CD14-positive monocyte (primary cell): Measurements from ENCODE around the gene SUPT4H1. TPM values are rescaled to one million over a fixed set of nuclear protein-coding genes. Genes with fewer than 3 reads are reported as not detected.

ENCODE experiments used
- DNase-seq, 3 donors: peaks; one replicate each; pipeline ENCODE4 v3.0.0-alpha.2; 2011 to 2022
- H2AFZ ChIP-seq: 2 replicates; pipeline ENCODE4 v1.6.0; 2012; ENCODE audit warnings: mild to moderate bottlenecking, low read depth, low read length, inconsistent platforms; ENCODE audit not compliant: insufficient read depth, poor library complexity, severe bottlenecking
- H3K27ac ChIP-seq, 2 donors: 1 replicate in 1 of 2; 2 replicates in 1 of 2; pipeline ENCODE4 v1.5.1; 2012 to 2013; ENCODE audit warnings: low read length in 2 of 2, control low read depth in 1 of 2, inconsistent platforms in 1 of 2, low read depth in 1 of 2, mild to moderate bottlenecking in 1 of 2
- H3K27me3 ChIP-seq, 2 donors: one replicate each; pipeline versions ENCODE4 v1.6.0 to v1.6.1; 2011 to 2013; ENCODE audit warnings: low read length in 2 of 2; ENCODE audit not compliant: control insufficient read depth in 2 of 2, insufficient read depth in 2 of 2
- H3K36me3 ChIP-seq, 2 donors: replicated peaks in 1 of 2; 1 replicate in 1 of 2; 2 replicates in 1 of 2; pipeline versions ENCODE4 v1.5.1 to v1.6.1; 2012 to 2013; ENCODE audit warnings: low read length in 2 of 2, control low read depth in 1 of 2, inconsistent platforms in 1 of 2, mild to moderate bottlenecking in 1 of 2; ENCODE audit not compliant: insufficient read depth in 2 of 2, control insufficient read depth in 1 of 2
- H3K4me1 ChIP-seq, 2 donors: 1 replicate in 1 of 2; 2 replicates in 1 of 2; pipeline versions ENCODE4 v1.5.1 to v1.6.1; 2012 to 2013; ENCODE audit warnings: low read length in 2 of 2, control low read depth in 1 of 2, inconsistent platforms in 1 of 2, mild to moderate bottlenecking in 1 of 2, moderate library complexity in 1 of 2; ENCODE audit not compliant: insufficient read depth in 2 of 2, control insufficient read depth in 1 of 2
- H3K4me2 ChIP-seq: replicated peaks from 2 replicates; pipeline ENCODE3; 2012; ENCODE audit warnings: low read length, moderate library complexity, mild to moderate bottlenecking; ENCODE audit not compliant: poor library complexity, severe bottlenecking; ENCODE audit errors: extremely low read depth
- H3K4me3 ChIP-seq, 3 experiments: fragments of 200-600 bp in 1 of 3; sonication (generic) in 1 of 3; replicated peaks in 1 of 3; 1 replicate in 2 of 3; 2 replicates in 1 of 3; pipeline ENCODE4 v1.5.1; 2011 to 2013; ENCODE audit warnings: low read length in 3 of 3, mild to moderate bottlenecking in 3 of 3, control low read depth in 2 of 3, low read depth in 2 of 3, inconsistent platforms in 1 of 3, moderate library complexity in 1 of 3
- H3K79me2 ChIP-seq: 2 replicates; pipeline ENCODE4 v1.6.0; 2012; ENCODE audit warnings: mild to moderate bottlenecking, control low read depth, inconsistent platforms, low read length, moderate library complexity; ENCODE audit not compliant: insufficient read depth
- H3K9ac ChIP-seq: 2 replicates; pipeline ENCODE4 v1.6.0; 2017; ENCODE audit warnings: low read length, mild to moderate bottlenecking; ENCODE audit not compliant: insufficient read depth, poor library complexity, severe bottlenecking
- H3K9me3 ChIP-seq, 2 donors: replicated peaks in 1 of 2; 1 replicate in 1 of 2; 2 replicates in 1 of 2; pipeline versions ENCODE4 v1.5.1 to v1.6.1; 2012 to 2013; ENCODE audit warnings: low read length in 2 of 2, control low read depth in 1 of 2; ENCODE audit not compliant: control insufficient read depth in 1 of 2, insufficient read depth in 1 of 2
- H4K20me1 ChIP-seq: 2 replicates; pipeline ENCODE4 v1.6.0; 2012; ENCODE audit warnings: mild to moderate bottlenecking, low read length, control low read depth, moderate library complexity; ENCODE audit not compliant: insufficient read depth
- H3K27ac Mint-ChIP-seq, 7 donors: one replicate each; pipeline ENCODE4 v1.8.0; 2020; ENCODE audit warnings: mild to moderate bottlenecking in 7 of 7, mixed read lengths in 7 of 7, moderate library complexity in 6 of 7, inconsistent platforms in 2 of 7
- H3K27me3 Mint-ChIP-seq, 3 donors: one replicate each; pipeline ENCODE4 v1.8.0; 2021 to 2022; ENCODE audit warnings: low read depth in 3 of 3, mild to moderate bottlenecking in 3 of 3, mixed read lengths in 3 of 3, moderate library complexity in 3 of 3, inconsistent platforms in 1 of 3
- H3K36me3 Mint-ChIP-seq, 2 donors: one replicate each; pipeline ENCODE4 v1.8.0; 2020; ENCODE audit warnings: mixed read lengths in 2 of 2, inconsistent platforms in 1 of 2, mild to moderate bottlenecking in 1 of 2
- H3K4me1 Mint-ChIP-seq: one replicate; pipeline ENCODE4 v1.8.0; 2020; ENCODE audit warnings: mild to moderate bottlenecking, mixed read lengths
- H3K4me3 Mint-ChIP-seq, 2 donors: one replicate each; pipeline ENCODE4 v1.8.0; 2020; ENCODE audit warnings: mild to moderate bottlenecking in 2 of 2, mixed read lengths in 2 of 2, moderate library complexity in 1 of 2
- H3K9me3 Mint-ChIP-seq, 7 donors: one replicate each; pipeline ENCODE4 v1.8.0; 2020 to 2022; ENCODE audit warnings: mixed read lengths in 7 of 7, mild to moderate bottlenecking in 6 of 7, moderate library complexity in 6 of 7, inconsistent platforms in 2 of 7
- WGBS: methylation state at CpG from one replicate; pipeline ENCODE4 v1.1.5; 2013; ENCODE audit warnings: missing lambda C conversion rate; ENCODE audit not compliant: insufficient coverage; 5-methylcytosine and 5-hydroxymethylcytosine counted together
- intact Hi-C, 2 donors: fragments of 100-400 bp; cut with micrococcal nuclease; formaldehyde crosslinking; loops; one replicate each; pipeline versions ENCODE4 v1.15.0 to v1.15.1; 2023
- polyA plus RNA-seq, 3 donors: library from polyadenylated mRNA; depleted of rRNA in 1 of 3; unstranded in 2 of 3; stranded (reverse) in 1 of 3; fragments of 300-500 nt in 2 of 3; fragments of >200 nt in 1 of 3; fragmentation: Illumina TruSeq in 2 of 3; gene quantifications; 1 replicate in 2 of 3; 2 replicates in 1 of 3; pipeline ENCODE4 v1.2.3, GENCODE V29; 2012 to 2021
- TF ChIP-seq, protein P1 (sequence below): fragments of 200-600 bp; IDR thresholded peaks from one replicate; pipeline ENCODE4 v1.8.0; 2022; ENCODE audit warnings: antibody characterized with exemption, mild to moderate bottlenecking

SUPT4H1 gene
- polyA plus RNA-seq, 3 donors: 144 to 251 (median 241) TPM

- Histone ChIP-seq H3K27me3 (no peaks in the 10 kb centered on the region), H3K9me3 (no peaks in the 10 kb centered on the region), H3K79me2 (no peaks in the 10 kb centered on the region), H2AFZ (no peak overlapping the region), H3K27ac (no peak overlapping the region), H3K4me3 (no peak overlapping the region), H4K20me1 (no peaks in the 10 kb centered on the region), H3K9ac (no peak overlapping the region), H3K36me3 (no peaks in the 10 kb centered on the region), H3K4me2 (no peak overlapping the region), H3K4me1 (no peaks in the 10 kb centered on the region)
- H3K9me3 Mint-ChIP-seq: peaks cover 0 to under 1% (median 0%) of the 10 kb centered on the region in 7 donors
- no peak overlapping the region for H3K27ac Mint-ChIP-seq
- H3K27me3 Mint-ChIP-seq: peaks cover 9 to 30% (median 21%) of the 10 kb centered on the region in 3 donors
- WGBS: no CpG with 5 or more reads among the region's 4 CpGs
- TF ChIP-seq, protein P1, sequence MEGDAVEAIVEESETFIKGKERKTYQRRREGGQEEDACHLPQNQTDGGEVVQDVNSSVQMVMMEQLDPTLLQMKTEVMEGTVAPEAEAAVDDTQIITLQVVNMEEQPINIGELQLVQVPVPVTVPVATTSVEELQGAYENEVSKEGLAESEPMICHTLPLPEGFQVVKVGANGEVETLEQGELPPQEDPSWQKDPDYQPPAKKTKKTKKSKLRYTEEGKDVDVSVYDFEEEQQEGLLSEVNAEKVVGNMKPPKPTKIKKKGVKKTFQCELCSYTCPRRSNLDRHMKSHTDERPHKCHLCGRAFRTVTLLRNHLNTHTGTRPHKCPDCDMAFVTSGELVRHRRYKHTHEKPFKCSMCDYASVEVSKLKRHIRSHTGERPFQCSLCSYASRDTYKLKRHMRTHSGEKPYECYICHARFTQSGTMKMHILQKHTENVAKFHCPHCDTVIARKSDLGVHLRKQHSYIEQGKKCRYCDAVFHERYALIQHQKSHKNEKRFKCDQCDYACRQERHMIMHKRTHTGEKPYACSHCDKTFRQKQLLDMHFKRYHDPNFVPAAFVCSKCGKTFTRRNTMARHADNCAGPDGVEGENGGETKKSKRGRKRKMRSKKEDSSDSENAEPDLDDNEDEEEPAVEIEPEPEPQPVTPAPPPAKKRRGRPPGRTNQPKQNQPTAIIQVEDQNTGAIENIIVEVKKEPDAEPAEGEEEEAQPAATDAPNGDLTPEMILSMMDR: no peak
- H3K4me1 Mint-ChIP-seq: peaks cover 14% of the 10 kb centered on the region
- no peak for DNase-seq
- H3K36me3 Mint-ChIP-seq: peaks cover 0 to under 1% of the 10 kb centered on the region in 2 donors
- H3K4me3 Mint-ChIP-seq: no peak overlapping the region
- intact Hi-C loops: loop anchor here (2.0 to 10.0 kb wide), 6 partner anchors 49 to 132 kb away; partner anchors contain the start of gene RNF43 (in 2 of the 2)
Measured at GRCh38 chr17:58315750-58316149, 36.3 kb downstream of the SUPT4H1 start.

DNA sequence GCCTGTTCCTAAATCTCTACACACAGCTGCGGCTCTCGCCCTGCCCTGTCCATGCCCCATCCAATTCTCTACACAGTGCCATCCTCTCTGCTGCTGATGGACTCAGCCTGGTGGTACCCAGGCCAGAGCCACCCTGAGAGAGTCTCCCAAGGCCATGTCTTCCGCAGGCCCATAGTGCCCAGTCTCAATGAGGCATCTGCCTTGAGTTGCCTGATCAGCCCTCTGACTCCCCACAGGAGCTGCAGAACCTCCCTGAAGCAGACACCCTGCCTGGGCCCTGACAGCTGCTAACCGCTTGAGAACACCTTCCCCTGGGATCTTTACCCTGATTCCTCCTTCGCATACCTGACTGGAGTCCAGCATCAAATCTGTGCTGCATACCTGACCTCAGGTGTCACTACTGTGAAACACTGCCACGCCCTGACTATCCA, 36.7 kb downstream of the SUPT4H1 start:
- H3K4me3 Mint-ChIP-seq: no peak overlapping the region
- H3K36me3 Mint-ChIP-seq: no peaks in the 10 kb centered on the region
- no peak overlapping the region for H3K27ac ChIP-seq
- H3K27ac Mint-ChIP-seq: no peak overlapping the region
- H3K4me2 ChIP-seq: no peak overlapping the region
- no peak overlapping the region for H3K4me3 ChIP-seq
- 98% methylated on average over 6 of the region's 6 CpGs for WGBS
- no peaks in the 10 kb centered on the region for H4K20me1 ChIP-seq
- H3K36me3 ChIP-seq: no peaks in the 10 kb centered on the region
- no peak overlapping the region for H2AFZ ChIP-seq
- H3K27me3 ChIP-seq: no peaks in the 10 kb centered on the region
- H3K27me3 Mint-ChIP-seq: peaks cover 6 to 27% (median 19%) of the 10 kb centered on the region in 3 donors
- H3K9me3 Mint-ChIP-seq: no peaks in the 10 kb centered on the region
- H3K9ac ChIP-seq: no peak overlapping the region
- intact Hi-C loops: loop anchor here (5.0 to 10.0 kb wide), 4 partner anchors 50 to 132 kb away; partner anchors contain the start of gene RNF43 (in 1 of the 2)
- DNase-seq: no peak
- TF ChIP-seq, protein P1: no peak
- no peaks in the 10 kb centered on the region for H3K79me2 ChIP-seq
- H3K4me1 Mint-ChIP-seq: peaks cover 14% of the 10 kb centered on the region
- no peaks in the 10 kb centered on the region for H3K9me3 ChIP-seq
- H3K4me1 ChIP-seq: no peaks in the 10 kb centered on the region
